ENCODE measurements around the gene CYP3A7.
"Not testable (repeated sequence)": the region's sequence is repeated elsewhere in the genome, so short reads cannot be mapped to it uniquely, and the experiment has no call there.

Gene CYP3A7

DNA sequence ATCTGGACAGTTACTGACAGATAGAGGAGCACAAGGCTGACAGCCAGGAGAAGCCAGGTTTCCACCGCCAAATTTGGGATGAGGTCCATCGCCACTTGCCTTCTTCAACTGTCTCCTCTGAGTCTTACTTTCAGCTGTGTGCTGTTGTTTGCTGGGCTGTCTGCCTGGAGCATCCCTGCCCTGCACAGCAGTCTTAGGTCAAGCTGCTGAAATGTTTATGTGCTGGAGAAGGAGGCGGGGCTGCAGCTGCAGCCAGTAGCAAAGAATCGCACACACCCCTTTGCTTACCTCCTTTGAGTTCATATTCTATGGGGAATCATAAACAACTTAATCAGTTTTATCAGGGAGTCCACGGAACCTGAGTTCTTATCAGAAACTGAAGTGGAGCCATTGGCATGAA is 35.0 kb downstream of the CYP3A7 start:
- no peak for DNase-seq (ENCODE audit: low spot score)

DNA sequence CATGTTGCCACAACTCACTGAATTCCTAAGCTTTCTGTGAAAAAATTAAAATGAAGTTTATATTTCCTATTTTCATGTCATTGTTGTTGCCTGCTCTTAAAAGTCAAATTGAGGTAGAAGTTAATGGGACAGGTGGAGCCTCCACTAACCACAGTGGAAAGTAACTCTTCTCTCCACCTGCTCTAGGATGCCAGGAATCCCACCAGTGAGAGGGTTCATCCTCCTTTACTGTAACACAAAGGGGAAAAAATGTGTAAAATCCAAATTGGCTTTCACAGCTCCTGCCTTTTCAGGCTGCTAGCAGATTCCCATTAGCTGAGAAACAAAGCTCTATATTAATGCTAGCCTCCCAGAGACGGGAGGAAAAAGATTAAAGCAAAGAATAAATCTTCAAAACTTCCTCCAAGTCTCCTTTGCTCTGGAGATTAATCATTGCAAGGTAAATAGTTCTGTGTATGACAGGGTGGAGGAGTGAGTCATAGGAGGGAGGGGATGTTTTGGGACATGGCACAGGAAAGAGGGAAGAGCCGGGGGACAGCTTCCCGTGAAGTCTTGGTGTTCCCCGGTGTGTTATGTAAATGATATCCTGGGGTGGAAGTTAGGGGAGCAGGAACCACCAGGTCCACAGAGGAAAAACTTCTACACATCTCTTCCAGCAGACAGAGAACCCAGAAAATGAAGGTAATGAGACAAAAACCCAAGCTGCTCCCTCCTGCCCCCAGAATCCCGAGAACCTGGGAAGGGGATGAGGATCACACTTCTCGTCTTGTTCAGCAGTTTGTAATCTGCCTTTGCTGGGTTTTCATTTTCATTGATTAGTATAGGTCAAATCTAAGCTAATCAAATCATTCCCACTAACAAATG is 35.9 kb downstream of the CYP3A7 start:
- DNase-seq (ENCODE audit: low spot score), result peak; percentile 75

- no peak for DNase-seq (ENCODE audit: low spot score)
These were observed 40.1 kb downstream of the CYP3A7 start for GRCh38 chr7:99694912-99695304.

DNA sequence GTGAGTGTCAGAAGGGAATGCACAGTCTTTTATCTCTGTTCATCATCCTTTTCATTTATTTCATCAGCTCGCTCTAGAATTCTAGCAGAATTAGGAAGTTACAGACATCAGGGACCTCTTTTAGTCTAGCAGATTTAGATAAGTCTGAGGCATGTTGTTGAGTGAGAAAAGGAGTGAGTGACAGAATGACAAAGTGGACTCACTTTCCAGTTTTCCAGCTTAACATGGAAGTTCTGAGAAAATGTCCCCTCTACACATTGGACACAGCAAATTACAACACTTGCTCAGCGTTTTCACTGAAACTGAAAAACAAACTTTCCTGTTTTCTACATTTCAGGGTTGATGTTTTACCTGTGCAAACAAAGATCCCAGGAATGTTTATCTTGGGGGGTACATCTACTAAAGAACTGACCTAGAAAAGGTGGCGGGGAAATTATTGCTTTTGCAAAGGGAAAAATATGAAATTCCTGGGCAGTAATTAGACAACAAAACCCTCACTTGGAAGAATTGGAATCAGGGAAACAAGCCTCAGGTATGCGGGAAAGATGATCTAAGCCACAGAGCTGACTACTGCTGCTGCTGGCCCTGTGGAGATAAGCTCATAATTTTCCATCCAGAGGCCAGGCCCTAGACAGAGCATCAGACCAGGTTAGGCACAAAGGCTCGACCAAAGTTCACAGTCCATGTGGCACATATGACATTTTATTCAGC is 40.6 kb downstream of the CYP3A7 start:
- peak; percentile 44 for DNase-seq (ENCODE audit: low spot score)

- DNase-seq (ENCODE audit: low spot score), result peak; percentile 61
These were observed 41.4 kb downstream of the CYP3A7 start for GRCh38 chr7:99693427-99694200.

DNA sequence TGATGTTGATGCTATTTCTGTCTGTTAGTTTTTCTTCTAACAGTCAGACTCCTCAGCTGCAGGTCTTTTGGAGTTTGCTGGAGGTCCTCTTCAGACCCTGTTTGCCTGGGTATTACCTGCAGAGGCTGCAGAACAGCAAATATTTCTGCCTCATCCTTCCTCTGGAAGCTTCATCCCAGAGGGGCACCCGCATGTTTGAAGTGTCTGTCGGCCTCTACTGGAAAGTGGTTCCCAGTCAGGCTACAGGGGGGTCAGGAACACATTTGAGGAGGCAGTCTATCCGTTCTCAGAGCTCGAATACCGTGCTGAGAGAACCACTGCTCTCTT is 41.9 kb downstream of the CYP3A7 start:
- DNase-seq (ENCODE audit: low spot score), result no peak

DNA sequence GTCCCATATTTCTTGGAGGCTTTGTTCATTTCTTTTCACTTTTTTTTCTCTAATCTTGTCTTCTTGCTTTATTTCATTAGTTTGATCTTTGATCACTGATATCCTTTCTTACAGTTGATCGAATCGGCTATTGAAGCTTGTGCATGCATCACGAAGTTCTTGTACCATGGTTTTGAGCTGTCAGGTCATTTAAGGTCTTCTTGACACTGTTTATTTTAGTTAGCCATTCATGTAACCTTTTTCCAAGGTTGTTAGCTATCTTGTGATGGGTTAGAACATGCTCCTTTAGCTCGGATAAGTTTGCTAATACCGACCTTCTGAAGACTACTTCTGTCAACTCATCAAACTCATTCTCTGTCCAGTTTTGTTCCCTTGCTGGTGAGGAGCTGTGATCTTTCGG is 42.4 kb downstream of the CYP3A7 start:
- DNase-seq (ENCODE audit: low spot score), result not testable (repeated sequence)

- DNase-seq (ENCODE audit: low spot score), result not testable (repeated sequence)
These were observed 43.3 kb downstream of the CYP3A7 start for GRCh38 chr7:99691658-99692057.

- not testable (repeated sequence) for DNase-seq (ENCODE audit: low spot score)
These were observed 44.1 kb downstream of the CYP3A7 start for GRCh38 chr7:99690918-99691317.

- not testable (repeated sequence) for DNase-seq (ENCODE audit: low spot score)
These were observed 49.0 kb downstream of the CYP3A7 start for GRCh38 chr7:99685871-99686608.

GRCh38 chr7:99685129-99685758 is 49.8 kb downstream of the CYP3A7 start:
- DNase-seq (ENCODE audit: low spot score), result no peak

- peak; percentile 70 for DNase-seq (ENCODE audit: low spot score)
These were observed 55.4 kb downstream of the CYP3A7 start, which contains the start of gene CYP3A5 for GRCh38 chr7:99679400-99680191. TSS of gene CYP3A5 (minus strand) at chr7:99679996. CDS start at chr7:99679896, 100 bp downstream.

GRCh38 chr7:99679032-99679399 is 56.0 kb downstream of the CYP3A7 start:
- peak; percentile 94 for DNase-seq (ENCODE audit: low spot score)

DNA sequence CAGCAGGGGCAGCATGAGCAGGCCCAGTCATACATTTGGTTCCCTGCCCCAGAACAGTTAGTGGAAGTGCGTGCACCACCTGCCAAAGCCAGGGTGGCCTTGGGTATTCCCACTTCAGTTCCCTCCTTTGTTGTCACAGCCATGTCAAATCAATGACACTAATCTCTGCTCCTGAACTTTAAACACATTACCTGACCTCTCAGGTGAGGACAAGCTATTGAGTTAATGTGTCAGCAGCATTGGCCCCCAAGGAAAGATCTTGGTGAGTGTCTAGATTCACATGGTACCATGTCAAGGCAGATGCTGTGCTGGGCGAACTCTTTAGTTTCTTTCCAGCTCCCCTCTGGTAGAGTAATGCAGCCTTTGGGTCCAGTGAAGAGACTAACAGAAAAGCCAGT is 57.3 kb downstream of the CYP3A7 start:
- no peak for DNase-seq (ENCODE audit: low spot score)

GRCh38 chr7:99677013-99677647 is 57.9 kb downstream of the CYP3A7 start:
- peak; percentile 58 for DNase-seq (ENCODE audit: low spot score)

DNA sequence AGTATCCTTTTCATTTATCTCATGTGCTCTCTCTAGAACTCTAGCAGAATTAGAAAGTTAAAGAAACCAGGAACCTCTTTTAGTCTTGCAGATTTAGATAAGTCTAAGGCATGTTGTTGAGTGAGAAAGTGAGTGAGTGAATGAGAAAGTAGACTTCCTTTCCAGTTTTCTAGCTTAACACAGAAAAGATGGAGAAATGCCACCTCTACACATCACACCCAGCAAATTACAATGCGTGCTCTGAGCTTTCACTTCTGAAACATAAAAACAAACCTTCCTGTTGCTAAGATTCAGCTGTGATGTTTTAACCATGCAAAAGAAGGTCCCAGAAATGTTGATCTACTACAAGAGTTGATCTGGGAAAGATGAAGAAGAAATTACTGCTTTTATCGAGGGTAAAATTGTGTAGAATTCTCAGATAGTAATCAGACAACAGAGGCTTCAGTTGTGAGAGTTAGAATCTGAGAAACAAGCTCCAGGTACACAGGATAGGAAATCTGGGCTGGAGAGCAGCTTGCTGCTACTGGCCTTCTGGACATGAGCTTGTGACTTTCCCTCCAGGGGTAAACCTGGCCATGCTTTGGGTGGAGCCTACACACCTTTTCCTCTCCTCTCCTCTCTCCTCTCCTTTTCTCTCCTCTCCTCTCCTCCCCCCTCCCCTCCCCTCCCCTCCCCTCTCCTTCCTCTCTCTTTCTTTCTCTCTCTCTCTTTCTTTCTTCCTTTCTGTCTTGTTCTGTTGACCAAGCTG is 59.8 kb downstream of the CYP3A7 start:
- no peak for DNase-seq (ENCODE audit: low spot score)

DNA sequence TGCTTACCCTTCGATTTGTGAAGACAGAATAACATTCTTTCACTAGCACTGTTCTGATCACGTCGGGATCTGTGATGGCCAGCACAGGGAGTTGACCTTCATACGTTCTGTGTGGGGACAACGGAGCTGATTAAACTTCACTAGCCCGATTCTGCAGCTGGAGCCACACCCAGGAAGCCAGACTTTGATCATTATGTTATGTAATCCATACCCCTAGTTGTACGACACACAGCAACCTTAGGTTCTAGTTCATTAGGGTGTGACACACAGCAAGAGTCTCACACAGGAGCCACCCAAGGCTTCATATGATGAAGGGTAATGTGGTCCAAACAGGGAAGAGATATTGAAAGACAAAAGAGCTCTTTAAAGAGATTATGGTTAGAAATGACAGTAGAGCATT is 62.4 kb downstream of the CYP3A7 start:
- no peak for DNase-seq (ENCODE audit: low spot score)

DNA sequence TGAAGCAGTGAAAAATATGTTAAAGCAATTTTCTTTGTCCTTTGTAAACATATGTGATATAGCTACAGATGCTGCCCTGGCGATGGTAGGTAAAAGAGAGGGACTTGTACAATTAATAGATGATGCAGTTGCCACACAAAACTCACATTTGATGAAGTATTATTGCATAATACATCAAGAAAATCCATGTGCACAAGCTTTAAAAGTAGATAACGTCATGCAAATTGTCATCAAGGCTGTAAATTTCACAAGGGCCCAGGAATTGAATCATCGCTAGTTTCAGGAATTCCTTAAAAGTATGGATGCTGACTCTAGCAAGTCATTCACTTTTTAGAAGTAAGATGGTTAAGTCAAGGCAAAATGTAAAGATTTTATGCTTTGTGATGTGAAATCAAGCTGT is 65.2 kb downstream of the CYP3A7 start:
- no peak for DNase-seq (ENCODE audit: low spot score)

DNA sequence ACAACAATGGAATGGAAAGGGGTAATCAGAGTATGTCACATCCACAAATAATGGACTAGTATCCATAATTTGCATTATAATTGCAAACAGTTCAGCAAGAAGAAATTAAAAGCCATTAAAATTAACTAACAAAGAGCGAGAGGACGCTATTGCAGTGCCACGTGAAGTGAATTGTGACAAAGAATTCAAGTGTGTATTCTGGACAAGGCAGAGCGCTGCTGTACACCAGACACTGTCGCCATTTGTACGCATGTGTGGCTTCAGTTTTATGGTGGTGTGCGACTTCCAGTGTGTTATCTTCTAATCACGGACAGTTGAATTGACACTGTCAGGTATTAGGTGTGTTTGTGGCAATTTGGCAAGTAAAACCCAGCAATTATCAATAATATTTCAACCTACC is 66.5 kb downstream of the CYP3A7 start:
- DNase-seq (ENCODE audit: low spot score), result no peak

Measured in kidney tubule cell (primary cell).